ENCODE data around the gene SELENON.

- TF ChIP-seq, protein P1, sequence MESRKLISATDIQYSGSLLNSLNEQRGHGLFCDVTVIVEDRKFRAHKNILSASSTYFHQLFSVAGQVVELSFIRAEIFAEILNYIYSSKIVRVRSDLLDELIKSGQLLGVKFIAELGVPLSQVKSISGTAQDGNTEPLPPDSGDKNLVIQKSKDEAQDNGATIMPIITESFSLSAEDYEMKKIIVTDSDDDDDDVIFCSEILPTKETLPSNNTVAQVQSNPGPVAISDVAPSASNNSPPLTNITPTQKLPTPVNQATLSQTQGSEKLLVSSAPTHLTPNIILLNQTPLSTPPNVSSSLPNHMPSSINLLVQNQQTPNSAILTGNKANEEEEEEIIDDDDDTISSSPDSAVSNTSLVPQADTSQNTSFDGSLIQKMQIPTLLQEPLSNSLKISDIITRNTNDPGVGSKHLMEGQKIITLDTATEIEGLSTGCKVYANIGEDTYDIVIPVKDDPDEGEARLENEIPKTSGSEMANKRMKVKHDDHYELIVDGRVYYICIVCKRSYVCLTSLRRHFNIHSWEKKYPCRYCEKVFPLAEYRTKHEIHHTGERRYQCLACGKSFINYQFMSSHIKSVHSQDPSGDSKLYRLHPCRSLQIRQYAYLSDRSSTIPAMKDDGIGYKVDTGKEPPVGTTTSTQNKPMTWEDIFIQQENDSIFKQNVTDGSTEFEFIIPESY (IDR thresholded peaks at IDR 0.05; ENCODE audit: borderline replicate concordance, low read depth): no peak
- TF ChIP-seq CTCF (IDR thresholded peaks at IDR 0.05) (no peak), CHD2 (IDR thresholded peaks at IDR 0.05; ENCODE audit: low read length, partially characterized antibody) (peak; percentile 9), YY1 (IDR thresholded peaks at IDR 0.05; ENCODE audit: low read depth) (no peak), TEAD4 (IDR thresholded peaks at IDR 0.05; ENCODE audit: borderline replicate concordance, insufficient read depth) (no peak), EZH2phosphoT487 (IDR thresholded peaks at IDR 0.05; ENCODE audit: borderline replicate concordance, low read depth) (no peak), GABPA (IDR thresholded peaks at IDR 0.05; ENCODE audit: low read depth) (no peak), REST (IDR thresholded peaks at IDR 0.05; ENCODE audit: low read depth, low read length) (no peak), NFIC (IDR thresholded peaks at IDR 0.05; ENCODE audit: borderline replicate concordance) (no peak), POLR2AphosphoS5 (IDR thresholded peaks at IDR 0.05; ENCODE audit: low read depth, low read length) (no peak), IRF3 (IDR thresholded peaks at IDR 0.05; ENCODE audit: low read depth, low read length) (no peak), FOXM1 (IDR thresholded peaks at IDR 0.05; ENCODE audit: low read depth) (no peak), TAF1 (IDR thresholded peaks at IDR 0.05; ENCODE audit: borderline replicate concordance, low read depth, low read length) (no peak)
- TF ChIP-seq, protein P2, sequence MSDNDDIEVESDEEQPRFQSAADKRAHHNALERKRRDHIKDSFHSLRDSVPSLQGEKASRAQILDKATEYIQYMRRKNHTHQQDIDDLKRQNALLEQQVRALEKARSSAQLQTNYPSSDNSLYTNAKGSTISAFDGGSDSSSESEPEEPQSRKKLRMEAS (IDR thresholded peaks at IDR 0.05; ENCODE audit: low read depth): no peak
Observed at GRCh38 chr1:25774921-25775771, 24.8 kb upstream of the SELENON start.

Measured in SK-N-SH (cell line).